ENCODE data around the gene APBA2.
"Not testable (repeated sequence)": the region's sequence is repeated elsewhere in the genome, so short reads cannot be mapped to it uniquely, and the experiment has no call there.

DNA sequence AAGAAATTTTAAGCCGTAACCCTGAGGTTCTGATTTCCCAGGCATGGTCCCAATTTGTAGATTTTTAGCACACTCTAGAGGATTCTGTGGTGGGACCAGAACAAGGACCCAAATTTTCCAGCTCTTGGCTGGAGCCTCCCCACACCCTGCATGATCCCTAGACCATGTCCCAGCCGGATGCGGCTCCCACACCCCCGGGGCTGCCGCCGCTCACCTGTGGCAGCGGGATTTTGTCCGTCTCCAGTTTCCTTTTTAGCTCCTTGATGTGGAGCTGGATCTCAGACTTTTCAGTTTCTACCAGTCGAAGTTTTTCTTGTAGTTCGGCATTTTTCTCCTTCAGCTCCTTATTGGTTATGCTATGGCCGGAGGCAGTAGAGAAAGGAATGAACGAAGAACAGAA is 42.3 kb upstream of the APBA2 start:
- TF ChIP-seq, protein P1, sequence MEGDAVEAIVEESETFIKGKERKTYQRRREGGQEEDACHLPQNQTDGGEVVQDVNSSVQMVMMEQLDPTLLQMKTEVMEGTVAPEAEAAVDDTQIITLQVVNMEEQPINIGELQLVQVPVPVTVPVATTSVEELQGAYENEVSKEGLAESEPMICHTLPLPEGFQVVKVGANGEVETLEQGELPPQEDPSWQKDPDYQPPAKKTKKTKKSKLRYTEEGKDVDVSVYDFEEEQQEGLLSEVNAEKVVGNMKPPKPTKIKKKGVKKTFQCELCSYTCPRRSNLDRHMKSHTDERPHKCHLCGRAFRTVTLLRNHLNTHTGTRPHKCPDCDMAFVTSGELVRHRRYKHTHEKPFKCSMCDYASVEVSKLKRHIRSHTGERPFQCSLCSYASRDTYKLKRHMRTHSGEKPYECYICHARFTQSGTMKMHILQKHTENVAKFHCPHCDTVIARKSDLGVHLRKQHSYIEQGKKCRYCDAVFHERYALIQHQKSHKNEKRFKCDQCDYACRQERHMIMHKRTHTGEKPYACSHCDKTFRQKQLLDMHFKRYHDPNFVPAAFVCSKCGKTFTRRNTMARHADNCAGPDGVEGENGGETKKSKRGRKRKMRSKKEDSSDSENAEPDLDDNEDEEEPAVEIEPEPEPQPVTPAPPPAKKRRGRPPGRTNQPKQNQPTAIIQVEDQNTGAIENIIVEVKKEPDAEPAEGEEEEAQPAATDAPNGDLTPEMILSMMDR (IDR thresholded peaks at IDR 0.05), result not testable (repeated sequence)
- TF ChIP-seq POLR2A (IDR thresholded peaks at IDR 0.05), result not testable (repeated sequence)
